Gastrocnemius medialis (tissue), 4 donors: ENCODE measurements around the gene XPA.

Experiments
- CTCF ChIP-seq, 5 experiments: fragments of 450-650 bp in 3 of 5; fragments of 200-600 bp in 2 of 5; sonication (generic) in 2 of 5; IDR thresholded peaks in 4 of 5; conservative IDR thresholded peaks in 1 of 5; 1 replicate in 4 of 5; 2 replicates in 1 of 5; pipeline ENCODE4 v1.5.1; 2016 to 2019; ENCODE audit warnings: antibody characterized with exemption in 5 of 5, mild to moderate bottlenecking in 3 of 5, moderate library complexity in 3 of 5
- POLR2A ChIP-seq, 2 donors: fragments of 450-650 bp; IDR thresholded peaks; one replicate each; pipeline ENCODE4 v1.6.1; 2017; ENCODE audit warnings: antibody characterized with exemption in 2 of 2, mild to moderate bottlenecking in 2 of 2, moderate library complexity in 2 of 2

GRCh38 chr9:97735070-97735600 lies 38.0 kb upstream of the XPA start:
- TF ChIP-seq CTCF (IDR thresholded peaks at IDR 0.05 in 4 of 5, conservative IDR thresholded peaks at IDR 0.05 in 1 of 5) = no peak
- no peak for TF ChIP-seq POLR2A (IDR thresholded peaks at IDR 0.05)
